Measurements from ENCODE around the gene RLF. TPM values are rescaled to one million over a fixed set of nuclear protein-coding genes. Genes with fewer than 3 reads are reported as not detected.

Gene RLF
- total and polyA plus RNA-seq, 2 donors (not counting 1 experiment from before 2014, with no cell fraction given): 7.8 to 21.9 TPM

DNA sequence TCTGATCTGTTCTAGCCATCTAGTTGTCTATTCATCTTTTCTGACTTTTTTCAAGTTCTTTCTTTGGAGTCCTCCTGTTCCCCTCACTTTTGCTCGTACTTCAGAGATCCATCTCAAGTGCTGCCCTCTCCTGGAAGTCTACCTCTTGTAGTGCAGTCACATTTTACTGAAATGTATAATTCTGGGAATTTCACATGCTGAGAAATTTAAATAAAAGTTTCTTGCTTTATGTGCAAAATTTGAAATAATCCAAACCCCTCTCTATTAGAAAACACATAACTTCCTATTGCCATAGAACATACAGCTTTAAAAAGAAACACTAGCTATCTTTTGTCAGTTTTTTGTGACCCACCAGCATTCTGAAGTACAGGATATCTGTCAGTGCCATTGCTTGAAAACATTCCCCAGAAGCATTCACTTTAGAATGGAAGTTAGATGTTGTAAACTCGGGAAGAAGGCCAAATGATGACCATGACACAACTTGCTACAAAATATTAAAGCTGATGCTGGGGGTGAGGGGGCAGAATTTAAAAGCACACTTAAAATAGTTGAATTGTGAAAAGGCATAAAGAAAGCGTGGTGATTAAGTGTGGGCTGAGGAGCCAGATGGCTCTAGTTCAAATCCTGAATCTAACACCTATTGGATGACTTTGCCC is 22.0 kb downstream of the RLF start:
- POLR2A ChIA-PET: interaction anchor here (0.6 kb wide), 1 partner anchor 30 kb away, joined by 6 read pairs; no protein-coding TSS in a partner anchor
- Mint-ChIP-seq H3K4me3 (no peak overlapping the region), H3K27me3 (no peaks in the 10 kb centered on the region), H3K9me3 (ENCODE audit: insufficient read depth) (no peaks in the 10 kb centered on the region), H3K27ac (no peak overlapping the region), H3K4me1 (peaks cover 60% of the 10 kb centered on the region)
- Histone ChIP-seq H4K20me1 (ENCODE audit: control insufficient read depth, insufficient read depth, low read length, poor library complexity, severe bottlenecking) (peaks cover 97% of the 10 kb centered on the region), H2AFZ (ENCODE audit: insufficient read depth, low read depth, low read length, poor library complexity, severe bottlenecking) (no peak overlapping the region), H3K36me3 (replicated peaks in 1 of 2; ENCODE audit: control extremely low read depth in 1 of 2, control insufficient read depth in 1 of 2, extremely low read depth in 1 of 2, insufficient read depth in 2 of 2, low read length in 1 of 2) (no peaks in the 10 kb centered on the region), H3K79me2 (ENCODE audit: control insufficient read depth, insufficient read depth, low read length) (peaks cover 100% of the 10 kb centered on the region), H3K9me3 (ENCODE audit: control extremely low read depth in 1 of 3, control insufficient read depth in 2 of 3, insufficient read depth in 1 of 3, low read length in 2 of 3) (no peaks in the 10 kb centered on the region), H3K4me1 (ENCODE audit: control insufficient read depth in 2 of 2, insufficient read depth in 2 of 2, low read length in 2 of 2) (peaks cover 18 to 25% of the 10 kb centered on the region in 2 donors), H3K27me3 (replicated peaks in 1 of 4; ENCODE audit: control extremely low read depth in 1 of 4, control insufficient read depth in 3 of 4, insufficient read depth in 4 of 4, low read length in 3 of 4) (no peaks in the 10 kb centered on the region), H3K27ac (ENCODE audit: low read length in 2 of 2) (no peak overlapping the region), H3K4me2 (replicated peaks; ENCODE audit: low read depth, low read length, poor library complexity, severe bottlenecking) (peak overlapping the region; percentile 3), H3K9ac (ENCODE audit: low read length) (no peak overlapping the region), H3K4me3 (ENCODE audit: control extremely low read depth in 1 of 5, extremely low read depth in 1 of 5, insufficient read depth in 1 of 5, low read depth in 2 of 5, low read length in 4 of 5) (no peak overlapping the region)
- no CpG with 5 or more reads among the region's 3 CpGs for WGBS (ENCODE audit: insufficient coverage)
- intact Hi-C loops (cut with micrococcal nuclease): loop anchor here (1.0 to 2.0 kb wide), 2 partner anchors 30 to 39 kb away; no protein-coding TSS in a partner anchor
- DNase-seq: peak; percentile 55
- CTCF ChIA-PET: interaction anchor here (0.8 to 8.6 kb wide), 21 partner anchors 9 to 222 kb away, joined by 3 to 61 read pairs (median 4); no protein-coding TSS in a partner anchor
- TF ChIP-seq EZH2 (IDR thresholded peaks at IDR 0.05; ENCODE audit: borderline replicate concordance, insufficient read depth, low read depth, low read length, poor library complexity, severe bottlenecking) (no peak), CTCF (IDR thresholded peaks at IDR 0.05) (peak; percentile 42)
- ATAC-seq (ENCODE audit: low read depth): no peak

DNA sequence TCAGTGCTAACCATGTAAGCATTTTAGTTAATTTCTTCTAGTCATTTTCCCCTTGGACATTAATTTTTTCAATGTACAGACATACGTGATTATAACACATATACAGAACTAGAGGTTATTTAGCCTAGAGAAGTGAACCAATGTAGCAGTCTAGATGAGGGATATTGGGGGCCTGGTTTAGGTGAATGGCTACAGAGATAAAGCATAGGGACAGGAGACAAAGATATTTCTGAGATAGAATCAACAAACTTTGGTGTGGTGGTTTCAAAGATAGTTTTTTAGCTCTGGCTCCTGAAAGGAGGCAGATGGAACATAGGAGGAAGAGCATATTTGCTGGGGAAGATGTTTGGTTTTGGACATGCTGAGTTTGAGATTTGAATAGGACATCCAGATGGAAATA is 23.0 kb downstream of the RLF start:
- Mint-ChIP-seq H3K27ac (no peak overlapping the region), H3K9me3 (ENCODE audit: insufficient read depth) (no peaks in the 10 kb centered on the region), H3K27me3 (no peaks in the 10 kb centered on the region), H3K4me3 (peak overlapping the region; percentile 5), H3K4me1 (peaks cover 65% of the 10 kb centered on the region)
- no peaks in the 10 kb centered on the region for H3K9me3 ChIP-seq (ENCODE audit: control extremely low read depth in 1 of 3, control insufficient read depth in 2 of 3, insufficient read depth in 1 of 3, low read length in 2 of 3)
- H4K20me1 ChIP-seq (ENCODE audit: control insufficient read depth, insufficient read depth, low read length, poor library complexity, severe bottlenecking): peaks cover 96% of the 10 kb centered on the region
- peaks cover 100% of the 10 kb centered on the region for H3K79me2 ChIP-seq (ENCODE audit: control insufficient read depth, insufficient read depth, low read length)
- H3K4me2 ChIP-seq (replicated peaks; ENCODE audit: low read depth, low read length, poor library complexity, severe bottlenecking): no peak overlapping the region
- H3K4me1 ChIP-seq (ENCODE audit: control insufficient read depth in 2 of 2, insufficient read depth in 2 of 2, low read length in 2 of 2): peaks cover 18 to 20% of the 10 kb centered on the region in 2 donors
- POLR2A ChIA-PET: interaction anchor here (0.7 kb wide), 1 partner anchor 508 kb away, joined by 3 read pairs; no protein-coding TSS in a partner anchor
- intact Hi-C loops (cut with micrococcal nuclease): no loop called here
- WGBS (ENCODE audit: insufficient coverage): no CpG with 5 or more reads among the region's 1 CpG
- H3K36me3 ChIP-seq (replicated peaks in 1 of 2; ENCODE audit: control extremely low read depth in 1 of 2, control insufficient read depth in 1 of 2, extremely low read depth in 1 of 2, insufficient read depth in 2 of 2, low read length in 1 of 2): peaks cover 2% of the 10 kb centered on the region in 2 experiments
- TF ChIP-seq EZH2 (IDR thresholded peaks at IDR 0.05; ENCODE audit: borderline replicate concordance, insufficient read depth, low read depth, low read length, poor library complexity, severe bottlenecking) (no peak), CTCF (IDR thresholded peaks at IDR 0.05) (no peak)
- H3K4me3 ChIP-seq (ENCODE audit: control extremely low read depth in 1 of 5, extremely low read depth in 1 of 5, insufficient read depth in 1 of 5, low read depth in 2 of 5, low read length in 4 of 5): no peak overlapping the region
- no peak overlapping the region for H3K27ac ChIP-seq (ENCODE audit: low read length in 2 of 2)
- DNase-seq (no peak), ATAC-seq (ENCODE audit: low read depth) (no peak)
- CTCF ChIA-PET: interaction anchor here (0.5 to 8.6 kb wide), 15 partner anchors 10 to 221 kb away, joined by 3 to 61 read pairs (median 5); no protein-coding TSS in a partner anchor
- H3K9ac ChIP-seq (ENCODE audit: low read length): no peak overlapping the region
- no peaks in the 10 kb centered on the region for H3K27me3 ChIP-seq (replicated peaks in 1 of 4; ENCODE audit: control extremely low read depth in 1 of 4, control insufficient read depth in 3 of 4, insufficient read depth in 4 of 4, low read length in 3 of 4)
- no peak overlapping the region for H2AFZ ChIP-seq (ENCODE audit: insufficient read depth, low read depth, low read length, poor library complexity, severe bottlenecking)

Measured in B cell (primary cell).